ENCODE results near the gene GRK5.

GRCh38 chr10:119222966-119223386 is 15.6 kb downstream of the GRK5 start:
- TF ChIP-seq POLR2AphosphoS5 (IDR thresholded peaks at IDR 0.05; ENCODE audit: borderline replicate concordance, low read depth, low read length): no peak
- no peak for TF ChIP-seq EZH2 (IDR thresholded peaks at IDR 0.05)
- TF ChIP-seq FOXP2 (optimal IDR thresholded peaks at IDR 0.05; ENCODE audit: control extremely low read depth, extremely low read length, insufficient read depth): no peak
